ENCODE data around the gene CDKL4. TPM values are rescaled to one million over a fixed set of nuclear protein-coding genes. Genes with fewer than 3 reads are reported as not detected.
A peak's percentile ranks its signal among the peaks of the same experiment; 100 is the strongest.

Gene CDKL4
- total and polyA plus RNA-seq, 2 of the 13 experiments (the other 11 are each of a cell fraction or from before 2014, with no cell fraction given) = 0.29 to 0.50 TPM

- TF ChIP-seq ATF4 (CRISPR knock-in tag; IDR thresholded peaks at IDR 0.05) = peak in 1 of 2 experiments; percentile 44; a peak in 1 of 4 replicates
- no peak for TF ChIP-seq DMAP1 (CRISPR knock-in tag; IDR thresholded peaks at IDR 0.05)
- TF ChIP-seq AGO2 (optimal IDR thresholded peaks at IDR 0.05; ENCODE audit: low read depth, low read length) = no peak
- peak; percentile 53; the same call in 1 of the 2 replicates for TF ChIP-seq PHF21A (CRISPR knock-in tag; IDR thresholded peaks at IDR 0.05)
- TF ChIP-seq ZBTB4 (CRISPR knock-in tag; IDR thresholded peaks at IDR 0.05; ENCODE audit: borderline replicate concordance) = 0 out of 2 replicates have a peak, but pooled peaks have one; percentile 24
- peak; percentile 68; the same call in 1 of the 2 replicates for TF ChIP-seq ZNF441 (CRISPR knock-in tag; IDR thresholded peaks at IDR 0.05; ENCODE audit: borderline replicate concordance)
- peak; percentile 53; the same call in 1 of the 2 replicates for TF ChIP-seq ZNF788 (CRISPR knock-in tag; IDR thresholded peaks at IDR 0.05; ENCODE audit: borderline replicate concordance)
- TF ChIP-seq CBFB (CRISPR knock-in tag; IDR thresholded peaks at IDR 0.05) = no peak
- TF ChIP-seq MAZ (IDR thresholded peaks at IDR 0.05; ENCODE audit: borderline replicate concordance, low read depth, low read length) = no peak
- peak; percentile 58 for TF ChIP-seq MAZ (CRISPR knock-in tag; IDR thresholded peaks at IDR 0.05; ENCODE audit: low read depth)
- no peak for TF ChIP-seq CREB1 (IDR thresholded peaks at IDR 0.05)
- TF ChIP-seq CREB1 (CRISPR knock-in tag; IDR thresholded peaks at IDR 0.05) = peak; percentile 72
- 0 out of 2 replicates have a peak, but pooled peaks have one; percentile 38 for TF ChIP-seq ZNF644 (CRISPR knock-in tag; IDR thresholded peaks at IDR 0.05; ENCODE audit: low read depth)
- TF ChIP-seq, protein P1, sequence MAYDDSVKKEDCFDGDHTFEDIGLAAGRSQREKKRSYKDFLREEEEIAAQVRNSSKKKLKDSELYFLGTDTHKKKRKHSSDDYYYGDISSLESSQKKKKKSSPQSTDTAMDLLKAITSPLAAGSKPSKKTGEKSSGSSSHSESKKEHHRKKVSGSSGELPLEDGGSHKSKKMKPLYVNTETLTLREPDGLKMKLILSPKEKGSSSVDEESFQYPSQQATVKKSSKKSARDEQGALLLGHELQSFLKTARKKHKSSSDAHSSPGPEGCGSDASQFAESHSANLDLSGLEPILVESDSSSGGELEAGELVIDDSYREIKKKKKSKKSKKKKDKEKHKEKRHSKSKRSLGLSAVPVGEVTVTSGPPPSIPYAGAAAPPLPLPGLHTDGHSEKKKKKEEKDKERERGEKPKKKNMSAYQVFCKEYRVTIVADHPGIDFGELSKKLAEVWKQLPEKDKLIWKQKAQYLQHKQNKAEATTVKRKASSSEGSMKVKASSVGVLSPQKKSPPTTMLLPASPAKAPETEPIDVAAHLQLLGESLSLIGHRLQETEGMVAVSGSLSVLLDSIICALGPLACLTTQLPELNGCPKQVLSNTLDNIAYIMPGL (CRISPR knock-in tag; IDR thresholded peaks at IDR 0.05; ENCODE audit: borderline replicate concordance in 1 of 2, low read depth in 1 of 2) = 0 out of 4 replicates have a peak, but pooled peaks of 1 of the 2 experiments have one; percentile 34
- TF ChIP-seq ZNF737 (CRISPR knock-in tag; IDR thresholded peaks at IDR 0.05; ENCODE audit: borderline replicate concordance) = no peak
- no peak for TF ChIP-seq ZNF619 (CRISPR knock-in tag; IDR thresholded peaks at IDR 0.05)
- peak; percentile 53; the same call in 1 of the 2 replicates for TF ChIP-seq ZBTB25 (CRISPR knock-in tag; IDR thresholded peaks at IDR 0.05)
- TF ChIP-seq NBN (conservative IDR thresholded peaks at IDR 0.05) = no peak
- no peak for TF ChIP-seq EEA1 (CRISPR knock-in tag; IDR thresholded peaks at IDR 0.05; ENCODE audit: borderline replicate concordance)
- no peak for TF ChIP-seq ZNF550 (CRISPR knock-in tag; IDR thresholded peaks at IDR 0.05; ENCODE audit: borderline replicate concordance)
- TF ChIP-seq, protein P2, sequence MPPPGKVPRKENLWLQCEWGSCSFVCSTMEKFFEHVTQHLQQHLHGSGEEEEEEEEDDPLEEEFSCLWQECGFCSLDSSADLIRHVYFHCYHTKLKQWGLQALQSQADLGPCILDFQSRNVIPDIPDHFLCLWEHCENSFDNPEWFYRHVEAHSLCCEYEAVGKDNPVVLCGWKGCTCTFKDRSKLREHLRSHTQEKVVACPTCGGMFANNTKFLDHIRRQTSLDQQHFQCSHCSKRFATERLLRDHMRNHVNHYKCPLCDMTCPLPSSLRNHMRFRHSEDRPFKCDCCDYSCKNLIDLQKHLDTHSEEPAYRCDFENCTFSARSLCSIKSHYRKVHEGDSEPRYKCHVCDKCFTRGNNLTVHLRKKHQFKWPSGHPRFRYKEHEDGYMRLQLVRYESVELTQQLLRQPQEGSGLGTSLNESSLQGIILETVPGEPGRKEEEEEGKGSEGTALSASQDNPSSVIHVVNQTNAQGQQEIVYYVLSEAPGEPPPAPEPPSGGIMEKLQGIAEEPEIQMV (CRISPR knock-in tag; IDR thresholded peaks at IDR 0.05; ENCODE audit: low read depth) = no peak
Measured at GRCh38 chr2:39150890-39151497, 92.8 kb downstream of the CDKL4 start (continued).

All from HepG2 (cell line).